ENCODE results near the gene PRKCG. TPM values are rescaled to one million over a fixed set of nuclear protein-coding genes. Genes with fewer than 3 reads are reported as not detected.
"Not testable (repeated sequence)": the region's sequence is repeated elsewhere in the genome, so short reads cannot be mapped to it uniquely, and the experiment has no call there.

The PRKCG gene
- total and polyA plus RNA-seq, 2 of the 8 experiments (the other 6 are each of a cell fraction or from before 2014, with no cell fraction given) = 6.1 to 10.6 TPM

DNA sequence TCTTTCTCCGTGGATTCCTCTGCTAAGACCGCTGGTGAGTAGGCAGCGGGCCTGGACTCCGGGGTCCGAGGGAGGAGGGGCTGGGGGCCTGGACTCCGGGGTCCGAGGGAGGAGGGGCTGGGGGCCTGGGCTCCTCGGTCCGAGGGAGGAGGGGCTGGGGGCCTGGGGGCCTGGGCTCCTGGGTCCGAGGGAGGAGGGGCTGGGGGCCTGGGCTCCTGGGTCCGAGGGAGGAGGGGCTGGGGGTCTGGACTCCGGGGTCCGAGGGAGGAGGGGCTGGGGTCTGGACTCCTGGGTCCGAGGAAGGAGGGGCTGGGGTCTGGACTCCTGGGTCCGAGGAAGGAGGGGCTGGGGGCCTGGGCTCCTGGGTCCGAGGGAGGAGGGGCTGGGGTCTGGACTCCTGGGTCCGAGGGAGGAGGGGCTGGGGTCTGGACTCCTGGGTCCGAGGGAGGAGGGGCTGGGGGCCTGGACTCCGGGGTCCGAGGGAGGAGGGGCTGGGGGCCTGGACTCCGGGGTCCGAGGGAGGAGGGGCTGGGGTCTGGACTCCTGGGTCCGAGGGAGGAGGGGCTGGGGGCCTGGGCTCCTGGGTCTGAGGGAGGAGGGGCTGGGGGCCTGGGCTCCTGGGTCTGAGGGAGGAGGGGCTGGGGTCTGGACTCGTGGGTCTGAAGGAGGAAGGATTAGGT is 12.1 kb upstream of the PRKCG start:
- not testable (repeated sequence) for DNase-seq (ENCODE audit: low read depth in 1 of 2, low spot score in 2 of 2); H4K91ac ChIP-seq (replicated peaks; ENCODE audit: insufficient read length, low read length); H3K79me1 ChIP-seq (ENCODE audit: low read depth, low read length); H3K23ac ChIP-seq (ENCODE audit: insufficient read length); H3K56ac ChIP-seq (replicated peaks; ENCODE audit: insufficient read length, low read depth, low read length); FAIRE-seq; H2AFZ ChIP-seq (ENCODE audit: low read length); H3K14ac ChIP-seq (ENCODE audit: insufficient read length); H2BK20ac ChIP-seq (ENCODE audit: low read length); H4K20me1 ChIP-seq (replicated peaks in 1 of 2; ENCODE audit: control insufficient read depth in 1 of 2, insufficient read depth in 2 of 2, low read length in 2 of 2); H3K9me3 ChIP-seq (ENCODE audit: insufficient read depth in 2 of 2, low read depth in 1 of 2, low read length in 1 of 2); H3K4ac ChIP-seq (replicated peaks; ENCODE audit: insufficient read length, low read depth, low read length); H2BK120ac ChIP-seq (replicated peaks; ENCODE audit: low read depth, low read length); H3K27me3 ChIP-seq (replicated peaks in 1 of 4; ENCODE audit: control insufficient read depth in 3 of 4, extremely low read depth in 1 of 4, insufficient read depth in 3 of 4, low read length in 3 of 4); H2BK15ac ChIP-seq (ENCODE audit: low read length)
- Histone ChIP-seq H3K27ac (ENCODE audit: low read depth, low read length) (peak overlapping the region; percentile 71), H3K9ac (replicated peaks in 1 of 4; ENCODE audit: extremely low read depth in 1 of 4, low read depth in 3 of 4, low read length in 3 of 4) (peak overlapping the region in 3 of 4 experiments; percentile 76 to 95 (median 94); a peak in 6 of 7 replicates), H3K4me2 (ENCODE audit: insufficient read depth in 1 of 2, low read depth in 2 of 2, low read length in 2 of 2) (peak overlapping the region; percentile 87 to 94), H2BK5ac (ENCODE audit: low read depth, low read length) (peak overlapping the region; percentile 78; the same call in 1 of the 2 replicates), H2AK5ac (ENCODE audit: low read depth, low read length) (0 out of 2 replicates have a peak overlapping the region, but pooled peaks have one; percentile 40), H4K8ac (ENCODE audit: extremely low read depth, insufficient read depth, low read length) (peak overlapping the region; percentile 96; the same call in 1 of the 2 replicates), H2BK12ac (ENCODE audit: low read depth, low read length) (peak overlapping the region; percentile 94), H3K4me1 (replicated peaks in 1 of 4; ENCODE audit: control insufficient read depth in 3 of 4, insufficient read depth in 4 of 4, low read length in 3 of 4) (peaks cover 0 to 13% (median 8%) of the 10 kb centered on the region in 4 experiments; a peak in 6 of 7 replicates), H3K23me2 (ENCODE audit: low read depth, low read length) (peaks cover 16% of the 10 kb centered on the region; the same call in 1 of the 2 replicates), H4K5ac (ENCODE audit: insufficient read length, low read depth, low read length) (peak overlapping the region; percentile 24), H3K4me3 (ENCODE audit: extremely low read depth in 1 of 4, insufficient read depth in 2 of 4, low read depth in 3 of 4, low read length in 4 of 4) (peak overlapping the region; percentile 69 to 94 (median 79)), H3K79me2 (ENCODE audit: control insufficient read depth in 1 of 2, insufficient read depth in 2 of 2, low read length in 2 of 2) (peaks cover 0 to 17% of the 10 kb centered on the region in 2 experiments; a peak in 1 of 4 replicates), H3K36me3 (ENCODE audit: control insufficient read depth in 2 of 4, insufficient read depth in 4 of 4, low read length in 3 of 4) (peaks cover 7 to 19% (median 14%) of the 10 kb centered on the region in 4 experiments; a peak in 6 of 8 replicates), H3K18ac (ENCODE audit: extremely low read depth, low read length) (peak overlapping the region; percentile 64; the same call in 1 of the 2 replicates)
- CTCF ChIA-PET (ENCODE audit: partially characterized antibody) = interaction anchor here (0.8 to 3.6 kb wide), 4 partner anchors 12 to 72 kb away, joined by 5 to 12 read pairs (median 8); partner anchors contain the start of gene PRKCG
- peak in 1 of 2 experiments; percentile 9; a peak in 1 of 3 replicates for TF ChIP-seq POLR2A (IDR thresholded peaks at IDR 0.05; ENCODE audit: control extremely low read depth in 1 of 2, low read depth in 2 of 2, low read length in 2 of 2)
- POLR2A ChIA-PET (ENCODE audit: partially characterized antibody) = interaction anchor here (1.1 to 4.1 kb wide), 7 partner anchors 8 to 72 kb away, joined by 3 to 46 read pairs (median 6); partner anchors contain the start of gene PRKCG
- WGBS, 2 experiments (ENCODE audit: extremely low coverage in 1 of 2, insufficient coverage in 1 of 2, insufficient read length in 1 of 2, insufficient replicate concordance in 2 of 2, low coverage in 1 of 2, low lambda C conversion rate in 2 of 2, missing lambda C conversion rate in 1 of 2) = no CpG with 5 or more reads among the region's 24 CpGs
